ENCODE results near the gene MLF2.

DNA sequence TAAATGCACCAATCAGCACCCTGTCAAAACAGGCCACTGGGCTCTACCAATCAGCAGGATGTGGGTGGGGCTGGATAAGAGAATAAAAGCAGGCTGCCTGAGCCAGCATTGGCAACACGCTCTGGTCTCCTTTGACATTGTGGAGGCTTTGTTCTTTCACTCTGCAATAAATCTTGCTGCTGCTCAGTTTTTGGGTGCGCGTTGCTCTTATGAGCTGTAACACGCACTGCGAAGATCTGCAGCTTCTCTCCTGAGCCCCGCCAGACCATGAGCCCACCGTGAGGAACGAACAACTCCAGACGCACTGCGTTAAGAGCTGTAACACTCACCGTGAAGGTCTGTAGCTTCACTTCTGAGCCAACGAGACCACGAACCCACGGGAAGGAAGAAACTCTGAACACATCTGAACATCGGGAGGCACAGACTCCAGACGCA, 44.0 kb downstream of the MLF2 start:
- TF ChIP-seq, protein P1, sequence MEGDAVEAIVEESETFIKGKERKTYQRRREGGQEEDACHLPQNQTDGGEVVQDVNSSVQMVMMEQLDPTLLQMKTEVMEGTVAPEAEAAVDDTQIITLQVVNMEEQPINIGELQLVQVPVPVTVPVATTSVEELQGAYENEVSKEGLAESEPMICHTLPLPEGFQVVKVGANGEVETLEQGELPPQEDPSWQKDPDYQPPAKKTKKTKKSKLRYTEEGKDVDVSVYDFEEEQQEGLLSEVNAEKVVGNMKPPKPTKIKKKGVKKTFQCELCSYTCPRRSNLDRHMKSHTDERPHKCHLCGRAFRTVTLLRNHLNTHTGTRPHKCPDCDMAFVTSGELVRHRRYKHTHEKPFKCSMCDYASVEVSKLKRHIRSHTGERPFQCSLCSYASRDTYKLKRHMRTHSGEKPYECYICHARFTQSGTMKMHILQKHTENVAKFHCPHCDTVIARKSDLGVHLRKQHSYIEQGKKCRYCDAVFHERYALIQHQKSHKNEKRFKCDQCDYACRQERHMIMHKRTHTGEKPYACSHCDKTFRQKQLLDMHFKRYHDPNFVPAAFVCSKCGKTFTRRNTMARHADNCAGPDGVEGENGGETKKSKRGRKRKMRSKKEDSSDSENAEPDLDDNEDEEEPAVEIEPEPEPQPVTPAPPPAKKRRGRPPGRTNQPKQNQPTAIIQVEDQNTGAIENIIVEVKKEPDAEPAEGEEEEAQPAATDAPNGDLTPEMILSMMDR (IDR thresholded peaks at IDR 0.05; ENCODE audit: poor library complexity) = no peak
- no peak for TF ChIP-seq EZH2 (IDR thresholded peaks at IDR 0.05; ENCODE audit: borderline replicate concordance)
- TF ChIP-seq EZH2phosphoT487 (IDR thresholded peaks at IDR 0.05; ENCODE audit: low read depth, severe bottlenecking, unreplicated experiment) = no peak
